HEK293T (cell line): ENCODE results near the gene SUCLG1.

Experiments used
- CTCF ChIA-PET: fragments of 350-600 bp; formaldehyde crosslinking; extraction: SDS; loops from one replicate; lab custom pipeline; 2021; ENCODE audit warnings: antibody characterized with exemption, inconsistent platforms; lab: Yijun Ruan, JAX
- POLR2A ChIA-PET: fragments of 350-600 bp; formaldehyde crosslinking; extraction: SDS; loops from one replicate; lab custom pipeline; 2020; ENCODE audit warnings: antibody characterized with exemption, inconsistent platforms; lab: Yijun Ruan, JAX
- DNase-seq: peaks from one replicate; pipeline ENCODE4 v3.0.0; 2012; ENCODE audit warnings: mixed read lengths; ENCODE audit errors: extremely low spot score
- ARNT ChIP-seq: fragments of 450-650 bp; IDR thresholded peaks from 2 replicates; pipeline ENCODE4 v1.6.1; 2017; ENCODE audit warnings: mild to moderate bottlenecking
- BHLHE40 ChIP-seq: fragments of 450-650 bp; IDR thresholded peaks from 2 replicates; pipeline ENCODE4 v1.6.1; 2016; ENCODE audit warnings: mild to moderate bottlenecking, moderate library complexity, borderline replicate concordance
- CTBP1 ChIP-seq: fragments of 450-650 bp; IDR thresholded peaks from 2 replicates; pipeline ENCODE4 v1.6.1; 2016; ENCODE audit warnings: borderline replicate concordance
- ELF4 ChIP-seq: fragments of 450-650 bp; IDR thresholded peaks from 2 replicates; pipeline ENCODE4 v1.6.1; 2017; ENCODE audit warnings: antibody characterized with exemption
- FOXA1 ChIP-seq: fragments of 450-650 bp; IDR thresholded peaks from 2 replicates; pipeline ENCODE4 v1.6.1; 2016; ENCODE audit warnings: mild to moderate bottlenecking
- FOXK2 ChIP-seq: fragments of 450-650 bp; IDR thresholded peaks from 2 replicates; pipeline ENCODE4 v1.6.1; 2016; ENCODE audit warnings: mild to moderate bottlenecking
- FOXM1 ChIP-seq: fragments of 450-650 bp; IDR thresholded peaks from 2 replicates; pipeline ENCODE4 v1.6.1; 2017; ENCODE audit warnings: mild to moderate bottlenecking, borderline replicate concordance
- HDGF ChIP-seq: fragments of 450-650 bp; IDR thresholded peaks from 2 replicates; pipeline ENCODE4 v1.6.1; 2017; ENCODE audit warnings: antibody characterized with exemption, borderline replicate concordance
- L3MBTL2 ChIP-seq: fragments of 450-650 bp; conservative IDR thresholded peaks from 2 replicates; pipeline ENCODE4 v1.6.1; 2016; ENCODE audit warnings: mild to moderate bottlenecking
- LEF1 ChIP-seq: fragments of 450-650 bp; IDR thresholded peaks from 2 replicates; pipeline ENCODE4 v1.6.1; 2017; ENCODE audit warnings: mild to moderate bottlenecking, borderline replicate concordance
- NFRKB ChIP-seq: fragments of 450-650 bp; IDR thresholded peaks from 2 replicates; pipeline ENCODE4 v1.6.1; 2016; ENCODE audit warnings: mild to moderate bottlenecking, moderate library complexity
- SP1 ChIP-seq: fragments of 450-650 bp; IDR thresholded peaks from 2 replicates; pipeline ENCODE4 v1.6.1; 2017
- SUZ12 ChIP-seq: fragments of 450-650 bp; IDR thresholded peaks from 2 replicates; pipeline ENCODE4 v1.6.1; 2016; ENCODE audit warnings: mild to moderate bottlenecking
- TARDBP ChIP-seq: fragments of 450-650 bp; IDR thresholded peaks from 2 replicates; pipeline ENCODE4 v1.6.1; 2016
- ZNF384 ChIP-seq: fragments of 450-650 bp; IDR thresholded peaks from 2 replicates; pipeline ENCODE4 v1.6.1; 2016
- TF ChIP-seq, protein P1 (sequence below): fragments of 450-650 bp; IDR thresholded peaks from 2 replicates; pipeline ENCODE4 v1.6.1; 2016

SUCLG1 gene

DNA sequence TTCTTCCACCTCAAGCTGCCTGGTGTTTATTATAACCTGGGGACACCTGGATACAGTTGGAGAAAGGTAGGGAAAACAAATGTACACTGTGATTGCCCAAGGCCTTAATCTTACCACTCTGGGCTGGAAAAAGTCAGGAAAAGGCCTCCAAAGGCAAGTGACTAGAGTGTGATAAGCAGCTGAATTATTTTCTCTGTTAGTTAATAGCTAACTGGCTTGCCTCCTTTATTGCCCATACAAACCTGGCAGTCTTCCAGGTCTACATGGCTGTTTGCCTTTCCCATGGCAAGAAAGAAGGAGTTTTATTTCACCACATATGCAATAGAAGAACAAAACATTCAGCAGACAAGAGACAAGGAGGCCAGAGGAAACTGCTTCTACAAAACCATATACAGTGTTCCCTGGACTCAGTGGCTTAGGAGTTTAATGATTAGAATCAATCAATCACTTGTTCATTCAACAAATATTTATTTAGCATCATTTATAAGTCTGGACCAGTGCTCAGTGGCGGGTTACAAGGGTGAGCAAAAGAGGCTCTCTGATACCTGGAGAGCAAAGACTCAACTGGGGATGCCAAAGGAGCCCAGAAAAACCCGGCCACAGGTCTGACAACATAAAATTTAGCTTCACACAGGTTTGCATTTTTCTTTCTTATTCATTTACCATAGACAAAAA, 27.5 kb upstream of the SUCLG1 start:
- CTCF ChIA-PET, result no interaction called here
- no peak for DNase-seq
- TF ChIP-seq BHLHE40, result no peak
- no peak for TF ChIP-seq L3MBTL2
- TF ChIP-seq SUZ12, result no peak
- no peak for TF ChIP-seq LEF1
- no peak for TF ChIP-seq ELF4
- no peak for TF ChIP-seq CTBP1
- TF ChIP-seq, protein P1, sequence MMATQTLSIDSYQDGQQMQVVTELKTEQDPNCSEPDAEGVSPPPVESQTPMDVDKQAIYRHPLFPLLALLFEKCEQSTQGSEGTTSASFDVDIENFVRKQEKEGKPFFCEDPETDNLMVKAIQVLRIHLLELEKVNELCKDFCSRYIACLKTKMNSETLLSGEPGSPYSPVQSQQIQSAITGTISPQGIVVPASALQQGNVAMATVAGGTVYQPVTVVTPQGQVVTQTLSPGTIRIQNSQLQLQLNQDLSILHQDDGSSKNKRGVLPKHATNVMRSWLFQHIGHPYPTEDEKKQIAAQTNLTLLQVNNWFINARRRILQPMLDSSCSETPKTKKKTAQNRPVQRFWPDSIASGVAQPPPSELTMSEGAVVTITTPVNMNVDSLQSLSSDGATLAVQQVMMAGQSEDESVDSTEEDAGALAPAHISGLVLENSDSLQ, result no peak
- no peak for TF ChIP-seq HDGF
- no peak for TF ChIP-seq FOXK2
- no peak for TF ChIP-seq FOXA1
- no peak for TF ChIP-seq FOXM1
- TF ChIP-seq ZNF384, result no peak
- no peak for TF ChIP-seq TARDBP
- TF ChIP-seq NFRKB, result no peak
- POLR2A ChIA-PET, result no interaction called here

DNA sequence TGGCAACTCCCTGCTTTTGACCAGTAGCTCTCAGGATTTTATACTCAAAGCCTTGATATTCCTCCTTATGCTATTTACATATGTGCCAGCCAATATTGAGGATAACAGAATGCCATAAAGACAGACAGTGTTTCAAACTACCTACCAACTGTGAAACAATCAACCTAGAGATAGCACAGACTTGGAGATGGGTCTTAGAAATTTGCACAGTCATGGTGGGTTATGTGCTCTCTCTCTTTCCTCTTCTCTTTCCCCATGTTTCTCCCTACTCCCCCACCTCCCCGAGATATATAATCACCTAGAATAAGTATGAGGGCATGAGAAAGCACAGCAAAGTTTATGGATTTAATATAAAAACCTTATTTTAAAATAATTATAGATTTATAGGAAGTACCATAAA, 24.2 kb upstream of the SUCLG1 start:
- no peak for TF ChIP-seq NFRKB
- TF ChIP-seq BHLHE40, result no peak
- TF ChIP-seq SUZ12, result no peak
- no peak for TF ChIP-seq ELF4
- no peak for TF ChIP-seq TARDBP
- no peak for TF ChIP-seq LEF1
- TF ChIP-seq SP1, result no peak
- TF ChIP-seq FOXK2, result no peak
- TF ChIP-seq, protein P1, result no peak
- TF ChIP-seq HDGF, result no peak
- TF ChIP-seq CTBP1, result no peak
- no peak for TF ChIP-seq FOXM1
- TF ChIP-seq ZNF384, result no peak
- no peak for TF ChIP-seq FOXA1
- TF ChIP-seq L3MBTL2, result no peak
- no peak for TF ChIP-seq ARNT
- POLR2A ChIA-PET, result interaction anchor here (1.4 kb wide), 1 partner anchor 24 kb away, joined by 3 read pairs; the partner anchor contains the start of gene SUCLG1
- no peak for DNase-seq
- CTCF ChIA-PET, result no interaction called here

- ChIA-PET POLR2A (interaction anchor here (1.4 kb wide), 1 partner anchor 23 kb away, joined by 3 read pairs; the partner anchor contains the start of gene SUCLG1), CTCF (no interaction called here)
- TF ChIP-seq FOXM1 (no peak), ARNT (no peak), LEF1 (no peak), FOXK2 (no peak), L3MBTL2 (no peak), BHLHE40 (no peak), ELF4 (no peak), NFRKB (no peak), ZNF384 (no peak), CTBP1 (no peak), HDGF (no peak), FOXA1 (no peak)
- DNase-seq, result no peak
Measured at GRCh38 chr2:84482603-84483002, 23.5 kb upstream of the SUCLG1 start.

DNA sequence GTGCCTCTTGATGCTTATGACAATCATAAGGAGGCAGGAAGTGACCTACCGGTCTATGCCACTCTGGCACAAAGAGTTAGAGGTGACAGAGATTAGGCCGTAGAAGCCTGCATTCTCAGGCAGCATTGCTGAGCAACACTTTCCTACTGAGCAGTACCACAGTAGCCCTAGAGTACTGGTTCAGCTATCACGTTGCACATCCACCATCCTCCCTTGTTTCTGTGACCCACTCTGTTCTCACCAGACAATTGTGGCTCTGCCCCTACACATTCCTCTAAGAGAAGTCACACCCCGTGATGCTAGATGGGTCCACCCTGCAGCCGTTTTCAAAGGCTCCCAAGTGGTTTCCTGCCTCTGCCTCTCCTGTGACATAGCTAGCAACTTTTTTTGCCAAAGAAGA, 22.6 kb upstream of the SUCLG1 start:
- CTCF ChIA-PET, result no interaction called here

GRCh38 chr2:84478867-84479266, 19.8 kb upstream of the SUCLG1 start:
- CTCF ChIA-PET, result no interaction called here
- POLR2A ChIA-PET, result no interaction called here
- TF ChIP-seq ZNF384 (no peak), HDGF (no peak), LEF1 (no peak), NFRKB (no peak), SUZ12 (no peak), TARDBP (no peak), ARNT (no peak), FOXM1 (no peak), BHLHE40 (no peak), L3MBTL2 (no peak), FOXA1 (no peak), FOXK2 (no peak)
- TF ChIP-seq, protein P1, result no peak
- DNase-seq, result no peak

More for the DNA sequence above, 22.6 kb upstream of the SUCLG1 start:
- no peak for TF ChIP-seq LEF1
- no peak for TF ChIP-seq BHLHE40
- no peak for TF ChIP-seq ELF4
- no peak for TF ChIP-seq FOXM1
- no peak for TF ChIP-seq L3MBTL2
- no peak for TF ChIP-seq FOXK2
- no peak for TF ChIP-seq NFRKB
- TF ChIP-seq SUZ12, result no peak
- TF ChIP-seq ARNT, result no peak
- TF ChIP-seq, protein P1, result no peak
- no peak for TF ChIP-seq ZNF384
- TF ChIP-seq SP1, result no peak
- no peak for TF ChIP-seq HDGF
- no peak for TF ChIP-seq CTBP1
- no peak for TF ChIP-seq TARDBP
- TF ChIP-seq FOXA1, result no peak
- DNase-seq, result no peak
- POLR2A ChIA-PET, result no interaction called here
